Heart left ventricle (tissue), 13 donors: ENCODE data around the gene ABCC3.

Source experiments
- CTCF ChIP-seq, 12 donors: fragments of 200-600 bp; sonication (generic) in 4 of 12; IDR thresholded peaks; one replicate each; pipeline versions ENCODE4 v1.5.0 to v1.8.0; 2018 to 2022; ENCODE audit warnings: antibody characterized with exemption in 12 of 12, mild to moderate bottlenecking in 5 of 12
- POLR2A ChIP-seq, 2 donors: fragments of 450-650 bp; IDR thresholded peaks; one replicate each; pipeline ENCODE4 v1.6.1; 2017; ENCODE audit warnings: antibody characterized with exemption in 2 of 2, mild to moderate bottlenecking in 2 of 2, moderate library complexity in 2 of 2
- donor health status: ischemic (EF 13 %, LVEDD 7.1; RV severe dilation, severe dysfunction).
- donor health status: DM: no; HTN: yes; CAD: no.
- donor health status: DM: no; HTN: no; CAD: no.
- donor health status: ischemic (EF 25% LVEDD 6.9; RV normal size, moderate dysfunction).
- donor health status: ischemic (EF 25% LVEDD 5.7; RV mildly dilated, moderate dysfunction).
- donor health status: ischemic (EF 35%, LVEDD 5.7; RV mildly dilated, moderate dysfunction).
- donor health status: nonischemic (EF 11% LVEDD 7.7; RV severe dilation, severe dysfunction).
- donor health status: DM: yes; HTN: yes; CAD: no.
- donor health status: PGD.
- donor health status: ischemic (EF 29% LVEDD 5.4; RV normal size, mild dysfunction).
- donor health status: nonischemic (EF 23%, LVEDD 6.1; RV moderate dilation, normal function).

GRCh38 chr17:50662632-50663225 is 28.0 kb downstream of the ABCC3 start:
- no peak for TF ChIP-seq CTCF (IDR thresholded peaks at IDR 0.05)
- TF ChIP-seq POLR2A (IDR thresholded peaks at IDR 0.05), result no peak
